Gastrocnemius medialis (tissue), 4 donors: ENCODE data around the gene NDUFB8.

Experiments
- POLR2A ChIP-seq, 2 donors: fragments of 450-650 bp; IDR thresholded peaks; one replicate each; pipeline ENCODE4 v1.6.1; 2017; ENCODE audit warnings: antibody characterized with exemption in 2 of 2, mild to moderate bottlenecking in 2 of 2, moderate library complexity in 2 of 2
- TF ChIP-seq, protein P1 (sequence below), 5 experiments: fragments of 450-650 bp in 3 of 5; fragments of 200-600 bp in 2 of 5; sonication (generic) in 2 of 5; IDR thresholded peaks in 4 of 5; conservative IDR thresholded peaks in 1 of 5; 1 replicate in 4 of 5; 2 replicates in 1 of 5; pipeline ENCODE4 v1.5.1; 2016 to 2019; ENCODE audit warnings: antibody characterized with exemption in 5 of 5, mild to moderate bottlenecking in 3 of 5, moderate library complexity in 3 of 5

DNA sequence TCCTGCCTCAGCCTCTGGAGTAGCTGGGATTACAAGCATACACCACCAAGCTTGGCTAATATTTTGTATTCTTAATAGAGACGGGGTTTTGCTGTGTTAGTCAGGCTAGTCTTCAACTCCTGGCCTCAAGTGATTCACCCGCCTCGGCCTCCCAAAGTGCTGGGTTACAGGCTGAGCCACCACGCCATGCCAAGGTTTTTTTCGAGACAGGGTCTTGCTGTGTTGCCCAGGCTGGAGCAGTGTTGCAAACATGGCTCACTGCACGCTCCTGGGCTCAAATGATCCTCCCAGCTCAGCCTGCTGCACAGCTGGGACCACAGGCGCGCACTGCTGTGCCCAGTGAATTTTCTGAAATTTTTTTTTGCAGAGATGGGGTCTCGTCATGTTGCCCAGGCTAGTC, 6.7 kb downstream of the NDUFB8 start:
- TF ChIP-seq, protein P1, sequence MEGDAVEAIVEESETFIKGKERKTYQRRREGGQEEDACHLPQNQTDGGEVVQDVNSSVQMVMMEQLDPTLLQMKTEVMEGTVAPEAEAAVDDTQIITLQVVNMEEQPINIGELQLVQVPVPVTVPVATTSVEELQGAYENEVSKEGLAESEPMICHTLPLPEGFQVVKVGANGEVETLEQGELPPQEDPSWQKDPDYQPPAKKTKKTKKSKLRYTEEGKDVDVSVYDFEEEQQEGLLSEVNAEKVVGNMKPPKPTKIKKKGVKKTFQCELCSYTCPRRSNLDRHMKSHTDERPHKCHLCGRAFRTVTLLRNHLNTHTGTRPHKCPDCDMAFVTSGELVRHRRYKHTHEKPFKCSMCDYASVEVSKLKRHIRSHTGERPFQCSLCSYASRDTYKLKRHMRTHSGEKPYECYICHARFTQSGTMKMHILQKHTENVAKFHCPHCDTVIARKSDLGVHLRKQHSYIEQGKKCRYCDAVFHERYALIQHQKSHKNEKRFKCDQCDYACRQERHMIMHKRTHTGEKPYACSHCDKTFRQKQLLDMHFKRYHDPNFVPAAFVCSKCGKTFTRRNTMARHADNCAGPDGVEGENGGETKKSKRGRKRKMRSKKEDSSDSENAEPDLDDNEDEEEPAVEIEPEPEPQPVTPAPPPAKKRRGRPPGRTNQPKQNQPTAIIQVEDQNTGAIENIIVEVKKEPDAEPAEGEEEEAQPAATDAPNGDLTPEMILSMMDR (IDR thresholded peaks at IDR 0.05 in 4 of 5, conservative IDR thresholded peaks at IDR 0.05 in 1 of 5) = no peak
- no peak for TF ChIP-seq POLR2A (IDR thresholded peaks at IDR 0.05)
